AG04449 (cell line): Measurements from ENCODE around the gene IGSF9.

Experiments used
- CTCF ChIA-PET: fragments of 350-600 bp; formaldehyde crosslinking; extraction: SDS; loops from one replicate; lab custom pipeline; 2021; ENCODE audit warnings: antibody characterized with exemption; lab: Yijun Ruan, JAX
- POLR2A ChIA-PET: fragments of 400-600, 350-600 bp; formaldehyde crosslinking; extraction: SDS; loops from one replicate; lab custom pipeline; 2020; ENCODE audit warnings: antibody characterized with exemption, inconsistent platforms; lab: Yijun Ruan, JAX
- DNase-seq: peaks from one replicate; pipeline ENCODE4 v3.0.0-alpha.2; 2010; ENCODE audit warnings: low read depth, low spot score
- H3K4me3 ChIP-seq: 2 replicates; pipeline ENCODE4 v1.5.1; 2011; ENCODE audit warnings: low read depth, mild to moderate bottlenecking, control low read depth, low read length
- TF ChIP-seq, protein P1 (sequence below): IDR thresholded peaks from one replicate; pipeline ENCODE4 v1.5.1; 2011; ENCODE audit warnings: mild to moderate bottlenecking, moderate library complexity, low read length, control low read depth, inconsistent platforms; ENCODE audit not compliant: insufficient read depth; ENCODE audit errors: missing control alignments

Gene IGSF9

DNA sequence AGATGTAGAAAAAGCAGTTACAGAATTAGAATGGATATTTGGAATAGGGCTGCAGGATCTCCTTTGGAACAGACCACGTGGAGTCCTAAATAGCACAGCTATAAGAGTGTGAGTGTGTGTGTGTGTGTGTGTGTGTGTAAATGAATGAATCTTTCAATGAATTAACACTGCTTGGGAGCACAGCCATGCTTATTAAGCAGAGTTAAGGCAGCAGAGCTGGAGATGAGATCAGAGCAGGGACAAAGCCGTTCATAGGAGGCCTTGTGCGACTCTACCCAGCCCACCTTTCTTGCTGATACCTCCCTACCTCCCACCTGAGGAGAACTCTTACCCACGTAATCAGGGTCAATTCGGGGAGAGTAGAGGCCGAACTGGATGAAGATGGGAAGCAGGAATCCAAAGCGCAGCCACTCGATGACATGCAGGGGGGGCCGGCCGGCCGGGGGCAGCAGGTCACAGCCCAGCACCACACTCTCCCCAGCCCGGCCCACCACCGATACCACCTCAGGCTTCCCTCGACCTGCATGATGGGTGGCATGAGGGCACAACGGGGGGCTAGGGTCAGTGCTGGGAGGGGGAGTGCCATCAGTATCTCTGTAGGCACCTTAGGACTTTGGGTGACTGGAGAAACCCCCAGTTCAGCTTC lies 2.7 kb downstream of the IGSF9 start:
- H3K4me3 ChIP-seq: no peak overlapping the region
- TF ChIP-seq, protein P1, sequence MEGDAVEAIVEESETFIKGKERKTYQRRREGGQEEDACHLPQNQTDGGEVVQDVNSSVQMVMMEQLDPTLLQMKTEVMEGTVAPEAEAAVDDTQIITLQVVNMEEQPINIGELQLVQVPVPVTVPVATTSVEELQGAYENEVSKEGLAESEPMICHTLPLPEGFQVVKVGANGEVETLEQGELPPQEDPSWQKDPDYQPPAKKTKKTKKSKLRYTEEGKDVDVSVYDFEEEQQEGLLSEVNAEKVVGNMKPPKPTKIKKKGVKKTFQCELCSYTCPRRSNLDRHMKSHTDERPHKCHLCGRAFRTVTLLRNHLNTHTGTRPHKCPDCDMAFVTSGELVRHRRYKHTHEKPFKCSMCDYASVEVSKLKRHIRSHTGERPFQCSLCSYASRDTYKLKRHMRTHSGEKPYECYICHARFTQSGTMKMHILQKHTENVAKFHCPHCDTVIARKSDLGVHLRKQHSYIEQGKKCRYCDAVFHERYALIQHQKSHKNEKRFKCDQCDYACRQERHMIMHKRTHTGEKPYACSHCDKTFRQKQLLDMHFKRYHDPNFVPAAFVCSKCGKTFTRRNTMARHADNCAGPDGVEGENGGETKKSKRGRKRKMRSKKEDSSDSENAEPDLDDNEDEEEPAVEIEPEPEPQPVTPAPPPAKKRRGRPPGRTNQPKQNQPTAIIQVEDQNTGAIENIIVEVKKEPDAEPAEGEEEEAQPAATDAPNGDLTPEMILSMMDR: no peak
- DNase-seq: no peak
- ChIA-PET POLR2A (no interaction called here), CTCF (interaction anchor here (1.1 to 14.9 kb wide), 3 partner anchors 9 to 64 kb away, joined by 3 to 220 read pairs (median 9); no protein-coding TSS in a partner anchor)

DNA sequence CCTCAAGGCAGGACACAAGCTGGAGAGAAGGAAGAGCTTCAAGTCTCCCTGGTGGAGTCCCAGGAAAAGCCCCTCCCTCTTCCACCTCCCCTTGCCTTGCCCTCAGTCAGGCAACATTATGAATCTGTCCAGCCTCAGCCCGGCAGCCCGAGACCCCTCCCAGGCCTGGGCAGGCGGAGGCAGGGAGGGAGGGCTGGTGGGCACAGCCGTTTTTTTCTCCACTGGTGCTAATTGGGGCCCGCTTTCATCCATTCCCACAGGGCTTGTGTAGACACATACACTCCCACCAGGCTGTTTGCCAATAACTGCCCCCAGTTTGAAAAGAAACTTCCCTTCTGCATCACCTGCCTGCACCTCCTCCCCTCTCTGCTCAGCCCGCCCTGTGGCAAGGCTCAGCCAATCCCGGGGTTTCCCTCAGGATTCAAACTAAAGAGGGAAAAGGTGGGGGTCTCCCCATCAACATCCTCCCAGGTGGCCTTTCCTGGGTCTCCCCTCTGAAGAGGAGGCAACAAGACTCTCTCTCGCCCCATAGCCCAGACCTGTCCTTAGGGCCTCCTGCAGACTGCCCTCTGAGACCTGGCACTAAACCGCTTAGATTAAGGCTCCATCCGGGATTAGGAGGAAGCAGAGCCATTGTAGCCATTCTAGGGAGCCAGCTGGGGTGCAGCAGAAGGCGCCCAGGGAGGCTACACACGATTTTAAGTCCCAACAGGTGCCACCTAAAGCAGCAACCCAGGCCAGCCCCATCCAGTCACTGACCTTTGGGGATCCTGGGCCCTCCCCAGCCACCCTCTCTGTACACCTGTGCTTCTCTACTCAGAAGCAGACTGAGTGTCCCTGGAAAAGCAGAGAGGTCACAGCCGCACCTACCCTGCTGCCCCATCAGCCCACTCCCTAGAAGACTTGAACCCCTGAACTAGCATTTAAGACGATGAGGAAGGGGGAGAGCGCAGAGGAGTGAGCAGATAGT lies 3.5 kb downstream of the IGSF9 start:
- no peak for DNase-seq
- ChIA-PET POLR2A (interaction anchor here (0.6 kb wide), 1 partner anchor 77 kb away, joined by 3 read pairs; no protein-coding TSS in a partner anchor), CTCF (interaction anchor here (1.1 to 23.7 kb wide), 5 partner anchors 11 to 67 kb away, joined by 3 to 1031 read pairs (median 161); partner anchors contain the start of genes IGSF9, SLAMF9 and TAGLN2)
- TF ChIP-seq, protein P1: no peak
- no peak overlapping the region for H3K4me3 ChIP-seq

DNA sequence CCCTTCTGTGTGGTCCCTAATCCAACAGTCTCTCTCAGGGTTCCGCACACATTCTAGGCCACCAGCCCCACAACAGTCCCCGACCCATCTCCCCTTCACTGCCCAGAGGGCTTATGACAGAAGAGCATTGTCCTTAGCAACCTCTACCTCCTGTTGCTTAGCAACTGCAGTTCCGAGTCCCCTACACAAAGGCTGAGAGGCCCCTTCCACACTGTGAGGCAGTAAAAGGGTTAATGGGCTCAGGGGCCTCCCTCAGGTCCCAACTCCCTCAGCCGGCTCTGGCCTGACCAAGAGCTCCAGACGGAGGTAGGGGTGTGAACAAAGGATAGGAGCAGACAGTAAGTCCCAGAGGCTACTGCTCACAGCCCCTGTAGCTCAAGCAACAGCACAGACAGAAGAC lies 4.3 kb downstream of the IGSF9 start:
- CTCF ChIA-PET: interaction anchor here (9.5 to 23.7 kb wide), 3 partner anchors 11 to 68 kb away, joined by 109 to 1031 read pairs (median 161); partner anchors contain the start of genes IGSF9, SLAMF9 and TAGLN2
- no peak for DNase-seq

DNA sequence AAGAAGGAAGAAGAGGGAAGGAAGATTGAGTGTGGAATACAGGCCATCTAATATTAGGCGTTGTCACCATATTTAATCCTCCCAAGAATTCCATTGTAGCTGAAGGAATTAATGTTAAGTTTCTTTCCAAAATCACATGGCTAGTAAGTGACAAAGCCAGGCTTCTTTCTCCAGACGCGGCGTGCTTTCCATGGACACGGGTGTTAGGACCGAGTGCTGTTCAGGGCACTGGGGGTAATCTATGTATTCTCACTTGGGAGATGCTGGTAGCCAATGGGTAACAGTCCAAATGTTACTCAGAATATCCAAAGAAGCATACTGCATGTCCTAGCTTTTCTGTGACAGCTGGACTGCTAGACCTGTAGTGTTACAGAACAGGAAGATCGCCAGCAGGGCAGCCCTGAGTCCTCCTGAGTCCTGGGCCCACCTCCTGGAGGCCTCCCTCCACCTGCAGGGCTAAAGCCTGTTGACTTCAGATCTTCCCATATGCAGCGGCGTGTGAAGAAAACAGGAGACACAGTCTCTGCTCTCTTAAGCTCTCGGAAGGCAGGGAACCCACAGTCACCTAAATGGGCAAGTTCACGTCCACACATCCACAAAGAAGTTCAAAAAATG lies 5.3 kb downstream of the IGSF9 start:
- no peak overlapping the region for H3K4me3 ChIP-seq
- DNase-seq: no peak
- POLR2A ChIA-PET: no interaction called here
- TF ChIP-seq, protein P1: no peak
- CTCF ChIA-PET: interaction anchor here (1.1 to 23.7 kb wide), 5 partner anchors 12 to 106 kb away, joined by 3 to 1031 read pairs (median 109); partner anchors contain the start of genes IGSF9, SLAMF9 and TAGLN2

More for the DNA sequence above, 4.3 kb downstream of the IGSF9 start:
- no peak overlapping the region for H3K4me3 ChIP-seq
- TF ChIP-seq, protein P1: no peak
- POLR2A ChIA-PET: interaction anchor here (0.6 kb wide), 1 partner anchor 77 kb away, joined by 3 read pairs; no protein-coding TSS in a partner anchor

DNA sequence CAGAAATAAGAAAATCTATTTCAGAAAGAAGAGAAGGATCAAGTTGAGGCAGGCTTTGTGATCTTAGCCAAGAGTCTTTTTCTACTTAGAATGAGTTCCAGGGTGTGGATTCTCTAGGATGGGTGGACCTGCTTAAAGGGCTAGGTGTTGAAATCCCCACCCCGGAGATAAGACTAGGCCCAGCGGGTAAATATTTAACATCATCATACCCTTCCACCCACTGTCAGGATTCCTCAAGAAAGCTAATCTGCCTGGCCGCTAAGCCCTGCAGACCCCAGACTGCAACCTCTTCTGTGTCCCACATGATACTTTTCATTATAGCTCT lies 5.8 kb downstream of the IGSF9 start:
- ChIA-PET POLR2A (no interaction called here), CTCF (interaction anchor here (1.1 to 23.7 kb wide), 7 partner anchors 13 to 139 kb away, joined by 3 to 1031 read pairs (median 6); partner anchors contain the start of genes IGSF9, SLAMF9 and TAGLN2)
- TF ChIP-seq, protein P1: no peak
- no peak for DNase-seq
- no peak overlapping the region for H3K4me3 ChIP-seq
